Measurements from ENCODE around the gene OR51T1. TPM values are rescaled to one million over a fixed set of nuclear protein-coding genes. Genes with fewer than 3 reads are reported as not detected.

The OR51T1 gene
- polyA plus RNA-seq, 3 donors: not detected

DNA sequence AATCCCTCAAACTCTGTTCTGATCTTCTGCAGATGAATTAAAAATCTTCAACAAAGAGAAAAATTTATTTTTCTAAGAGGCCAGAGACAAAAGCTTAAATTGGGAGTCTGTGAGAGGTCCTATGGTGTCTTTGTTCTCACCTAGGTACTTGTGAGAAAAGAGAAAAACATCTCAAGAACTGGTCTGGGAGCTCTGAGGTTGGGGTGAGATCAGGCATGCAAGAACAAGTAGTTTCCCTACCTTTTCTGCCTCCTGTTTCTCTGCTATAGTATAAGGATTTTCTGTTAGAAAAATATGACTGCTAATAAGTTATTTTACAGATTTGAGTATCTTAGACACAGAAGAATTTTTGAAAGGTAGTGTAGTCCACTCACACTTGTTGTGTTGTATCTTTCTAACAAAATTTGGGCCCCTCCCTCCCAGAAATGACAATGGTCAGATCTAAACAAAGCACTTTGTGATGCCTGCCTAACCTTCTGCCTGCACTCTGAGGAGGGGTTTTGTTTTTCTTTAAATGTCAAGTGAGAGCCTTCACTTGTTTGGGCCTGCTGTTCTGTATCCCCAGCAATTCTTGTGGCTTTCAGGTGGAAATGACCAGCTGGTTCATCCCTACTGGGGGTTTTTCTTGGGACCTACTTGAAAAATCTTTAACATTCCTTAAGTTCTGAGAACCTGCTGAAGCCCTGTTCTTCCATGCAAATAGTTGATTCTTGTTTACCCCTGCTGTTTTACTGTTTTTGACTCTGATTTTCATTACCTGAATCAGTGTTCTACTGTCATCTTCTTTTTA, 19.1 kb upstream of the OR51T1 start:
- Mint-ChIP-seq H3K36me3 (no peaks in the 10 kb centered on the region), H3K27me3 (ENCODE audit: low read depth in 3 of 3) (no peaks in the 10 kb centered on the region), H3K27ac (no peak overlapping the region), H3K9me3 (peaks cover 0 to 6% (median 2%) of the 10 kb centered on the region in 7 donors), H3K4me3 (no peak overlapping the region), H3K4me1 (no peaks in the 10 kb centered on the region)
- Histone ChIP-seq H3K36me3 (replicated peaks in 1 of 2; ENCODE audit: control insufficient read depth in 1 of 2, insufficient read depth in 2 of 2, low read length in 2 of 2) (no peaks in the 10 kb centered on the region), H3K27me3 (ENCODE audit: control insufficient read depth in 2 of 2, insufficient read depth in 2 of 2, low read length in 2 of 2) (no peaks in the 10 kb centered on the region), H3K79me2 (ENCODE audit: insufficient read depth, low read length) (no peaks in the 10 kb centered on the region), H4K20me1 (ENCODE audit: insufficient read depth, low read length) (no peaks in the 10 kb centered on the region), H3K4me3 (replicated peaks in 1 of 3; ENCODE audit: low read depth in 2 of 3, low read length in 3 of 3) (no peak overlapping the region), H3K9ac (ENCODE audit: insufficient read depth, low read length, poor library complexity, severe bottlenecking) (no peak overlapping the region), H3K9me3 (replicated peaks in 1 of 2; ENCODE audit: control insufficient read depth in 1 of 2, insufficient read depth in 1 of 2, low read length in 2 of 2) (no peaks in the 10 kb centered on the region), H3K27ac (ENCODE audit: low read depth in 1 of 2, low read length in 2 of 2) (no peak overlapping the region), H2AFZ (ENCODE audit: insufficient read depth, low read depth, low read length, poor library complexity, severe bottlenecking) (no peak overlapping the region), H3K4me2 (replicated peaks; ENCODE audit: extremely low read depth, low read length, poor library complexity, severe bottlenecking) (no peak overlapping the region), H3K4me1 (ENCODE audit: control insufficient read depth in 1 of 2, insufficient read depth in 2 of 2, low read length in 2 of 2) (no peaks in the 10 kb centered on the region)
- TF ChIP-seq, protein P1, sequence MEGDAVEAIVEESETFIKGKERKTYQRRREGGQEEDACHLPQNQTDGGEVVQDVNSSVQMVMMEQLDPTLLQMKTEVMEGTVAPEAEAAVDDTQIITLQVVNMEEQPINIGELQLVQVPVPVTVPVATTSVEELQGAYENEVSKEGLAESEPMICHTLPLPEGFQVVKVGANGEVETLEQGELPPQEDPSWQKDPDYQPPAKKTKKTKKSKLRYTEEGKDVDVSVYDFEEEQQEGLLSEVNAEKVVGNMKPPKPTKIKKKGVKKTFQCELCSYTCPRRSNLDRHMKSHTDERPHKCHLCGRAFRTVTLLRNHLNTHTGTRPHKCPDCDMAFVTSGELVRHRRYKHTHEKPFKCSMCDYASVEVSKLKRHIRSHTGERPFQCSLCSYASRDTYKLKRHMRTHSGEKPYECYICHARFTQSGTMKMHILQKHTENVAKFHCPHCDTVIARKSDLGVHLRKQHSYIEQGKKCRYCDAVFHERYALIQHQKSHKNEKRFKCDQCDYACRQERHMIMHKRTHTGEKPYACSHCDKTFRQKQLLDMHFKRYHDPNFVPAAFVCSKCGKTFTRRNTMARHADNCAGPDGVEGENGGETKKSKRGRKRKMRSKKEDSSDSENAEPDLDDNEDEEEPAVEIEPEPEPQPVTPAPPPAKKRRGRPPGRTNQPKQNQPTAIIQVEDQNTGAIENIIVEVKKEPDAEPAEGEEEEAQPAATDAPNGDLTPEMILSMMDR (IDR thresholded peaks at IDR 0.05): no peak
- intact Hi-C loops (cut with micrococcal nuclease): no loop called here
- DNase-seq: no peak

DNA sequence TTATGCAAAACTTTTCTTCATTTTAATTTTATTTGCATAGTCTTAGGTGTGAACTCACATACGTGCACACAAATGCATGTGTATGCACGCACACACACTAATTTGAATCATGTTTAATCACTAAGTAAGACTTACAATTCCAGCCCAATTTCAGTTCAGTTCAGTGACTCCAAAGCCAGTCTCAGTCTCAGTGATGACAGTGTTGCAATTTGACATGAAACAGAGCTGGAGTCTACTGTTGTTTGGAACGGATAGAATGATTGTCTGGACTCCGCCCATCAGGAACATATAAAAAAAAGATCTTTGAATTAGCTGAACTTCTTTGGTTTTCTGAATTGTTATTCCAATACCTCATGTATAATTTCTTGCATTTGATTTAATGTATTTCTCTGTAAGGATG, 17.8 kb upstream of the OR51T1 start:
- Mint-ChIP-seq H3K4me3 (no peak overlapping the region), H3K27ac (no peak overlapping the region), H3K27me3 (ENCODE audit: low read depth in 3 of 3) (no peaks in the 10 kb centered on the region), H3K4me1 (no peaks in the 10 kb centered on the region), H3K9me3 (peaks cover 0 to 8% (median 4%) of the 10 kb centered on the region in 7 donors), H3K36me3 (no peaks in the 10 kb centered on the region)
- H2AFZ ChIP-seq (ENCODE audit: insufficient read depth, low read depth, low read length, poor library complexity, severe bottlenecking): no peak overlapping the region
- H3K4me3 ChIP-seq (replicated peaks in 1 of 3; ENCODE audit: low read depth in 2 of 3, low read length in 3 of 3): no peak overlapping the region
- TF ChIP-seq, protein P1 (IDR thresholded peaks at IDR 0.05): no peak
- H3K4me2 ChIP-seq (replicated peaks; ENCODE audit: extremely low read depth, low read length, poor library complexity, severe bottlenecking): no peak overlapping the region
- intact Hi-C loops (cut with micrococcal nuclease): no loop called here
- H3K36me3 ChIP-seq (replicated peaks in 1 of 2; ENCODE audit: control insufficient read depth in 1 of 2, insufficient read depth in 2 of 2, low read length in 2 of 2): no peaks in the 10 kb centered on the region
- no peaks in the 10 kb centered on the region for H3K79me2 ChIP-seq (ENCODE audit: insufficient read depth, low read length)
- no peaks in the 10 kb centered on the region for H4K20me1 ChIP-seq (ENCODE audit: insufficient read depth, low read length)
- H3K9ac ChIP-seq (ENCODE audit: insufficient read depth, low read length, poor library complexity, severe bottlenecking): no peak overlapping the region
- no peaks in the 10 kb centered on the region for H3K4me1 ChIP-seq (ENCODE audit: control insufficient read depth in 1 of 2, insufficient read depth in 2 of 2, low read length in 2 of 2)
- no peaks in the 10 kb centered on the region for H3K9me3 ChIP-seq (replicated peaks in 1 of 2; ENCODE audit: control insufficient read depth in 1 of 2, insufficient read depth in 1 of 2, low read length in 2 of 2)
- WGBS (ENCODE audit: insufficient coverage): 100% methylated on average over 1 of the region's 4 CpGs
- H3K27ac ChIP-seq (ENCODE audit: low read depth in 1 of 2, low read length in 2 of 2): no peak overlapping the region
- DNase-seq: no peak
- H3K27me3 ChIP-seq (ENCODE audit: control insufficient read depth in 2 of 2, insufficient read depth in 2 of 2, low read length in 2 of 2): no peaks in the 10 kb centered on the region

All from CD14-positive monocyte (primary cell).